GM21737 (cell line): ENCODE data around the gene KCTD2.
"Not testable (repeated sequence)": the region's sequence is repeated elsewhere in the genome, so short reads cannot be mapped to it uniquely, and the experiment has no call there.

Experiments used
- ATAC-seq: cut with Tn5 transposase; IDR thresholded peaks from one replicate; pipeline ENCODE4 v1.9.1; 2021; ENCODE audit warnings: mild to moderate bottlenecking, moderate library complexity; ENCODE audit not compliant: unreplicated experiment

Gene KCTD2

DNA sequence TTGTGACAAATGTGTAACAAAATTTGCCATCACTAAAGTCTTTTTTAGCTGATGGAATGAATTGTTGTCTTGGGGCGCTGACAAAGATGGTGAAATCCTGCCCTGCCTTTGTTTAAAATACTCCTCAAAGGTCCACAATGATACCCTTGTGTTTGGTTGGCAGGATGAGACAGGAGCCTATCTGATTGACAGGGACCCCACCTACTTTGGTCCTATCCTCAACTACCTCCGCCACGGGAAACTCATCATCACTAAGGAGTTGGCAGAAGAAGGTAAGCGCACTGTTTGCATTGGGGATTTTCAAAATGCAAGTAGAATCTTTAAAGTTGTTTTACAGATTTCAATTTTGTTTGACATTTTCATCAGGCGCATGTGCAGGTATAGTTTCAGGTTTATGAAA lies 2.0 kb downstream of the KCTD2 start:
- no peak for ATAC-seq

DNA sequence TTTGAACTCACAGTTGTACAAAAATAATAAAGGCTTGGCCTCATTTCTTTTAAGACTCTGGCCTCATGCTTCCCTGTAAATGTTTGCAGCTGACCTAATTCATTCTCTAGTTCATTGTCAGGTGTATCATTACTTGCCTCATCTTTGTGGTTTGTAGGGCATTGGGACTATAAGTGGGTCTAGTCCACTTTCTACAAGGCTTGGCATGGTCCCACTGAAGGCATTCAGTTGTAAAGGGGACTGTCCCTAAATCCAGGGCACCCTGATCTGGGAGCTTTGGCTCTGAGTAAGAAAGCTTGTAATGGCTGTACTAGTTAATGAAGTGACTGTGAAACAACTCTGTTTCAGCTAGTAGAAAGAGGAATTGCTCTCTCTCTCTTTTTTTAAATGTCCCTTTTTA lies 2.7 kb downstream of the KCTD2 start:
- ATAC-seq, result no peak

GRCh38 chr17:75051941-75052340 lies 4.9 kb downstream of the KCTD2 start:
- ATAC-seq, result no peak

- no peak for ATAC-seq
These were observed 12.6 kb downstream of the KCTD2 start for GRCh38 chr17:75059369-75060345.

- no peak for ATAC-seq
These were observed 13.5 kb downstream of the KCTD2 start for GRCh38 chr17:75060434-75061054.

- no peak for ATAC-seq
These were observed 14.0 kb downstream of the KCTD2 start for GRCh38 chr17:75061055-75061438.

DNA sequence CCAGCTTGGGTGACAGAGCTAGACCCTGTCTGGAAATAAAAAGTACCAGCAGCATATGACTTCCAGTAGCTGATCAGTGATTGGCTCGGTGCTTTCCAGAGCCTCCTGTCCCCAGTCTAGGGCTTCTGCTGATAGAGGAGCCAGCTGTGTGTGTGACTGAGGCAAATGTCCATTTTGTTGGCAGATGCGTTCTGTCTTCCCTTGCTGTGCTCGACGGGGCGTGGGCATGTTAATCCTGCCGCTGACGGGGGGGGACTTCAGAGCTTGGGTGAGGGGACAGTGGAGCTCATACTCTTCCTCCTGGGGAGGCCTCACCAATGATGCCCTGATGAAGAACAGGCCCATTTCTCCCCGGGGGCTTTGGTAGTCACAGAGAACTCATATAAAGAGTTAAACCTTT lies 14.6 kb downstream of the KCTD2 start:
- ATAC-seq, result no peak

GRCh38 chr17:75063201-75063600 lies 16.2 kb downstream of the KCTD2 start:
- ATAC-seq, result no peak

GRCh38 chr17:75063626-75064025 lies 16.6 kb downstream of the KCTD2 start:
- ATAC-seq, result no peak

GRCh38 chr17:75064040-75064439 lies 17.0 kb downstream of the KCTD2 start:
- ATAC-seq, result no peak

DNA sequence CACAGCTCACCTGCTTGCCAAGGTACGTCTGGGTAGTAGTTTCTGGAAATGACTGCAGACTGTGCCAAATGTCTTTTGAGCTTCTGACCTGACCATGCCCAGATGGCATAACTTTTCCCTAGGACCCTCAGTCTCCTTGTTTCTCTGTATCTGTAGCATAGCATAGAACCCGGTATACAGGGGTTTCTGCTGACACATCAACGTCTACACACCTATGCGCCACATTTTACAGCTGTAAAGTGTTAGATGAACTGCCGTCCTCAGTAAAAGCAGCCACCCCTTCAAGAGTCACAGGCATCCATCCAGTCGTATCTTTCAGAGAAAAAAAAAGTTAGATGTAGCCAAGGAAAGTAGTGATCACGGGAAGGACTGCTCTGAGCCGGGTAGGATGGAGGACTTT lies 17.4 kb downstream of the KCTD2 start:
- no peak for ATAC-seq

DNA sequence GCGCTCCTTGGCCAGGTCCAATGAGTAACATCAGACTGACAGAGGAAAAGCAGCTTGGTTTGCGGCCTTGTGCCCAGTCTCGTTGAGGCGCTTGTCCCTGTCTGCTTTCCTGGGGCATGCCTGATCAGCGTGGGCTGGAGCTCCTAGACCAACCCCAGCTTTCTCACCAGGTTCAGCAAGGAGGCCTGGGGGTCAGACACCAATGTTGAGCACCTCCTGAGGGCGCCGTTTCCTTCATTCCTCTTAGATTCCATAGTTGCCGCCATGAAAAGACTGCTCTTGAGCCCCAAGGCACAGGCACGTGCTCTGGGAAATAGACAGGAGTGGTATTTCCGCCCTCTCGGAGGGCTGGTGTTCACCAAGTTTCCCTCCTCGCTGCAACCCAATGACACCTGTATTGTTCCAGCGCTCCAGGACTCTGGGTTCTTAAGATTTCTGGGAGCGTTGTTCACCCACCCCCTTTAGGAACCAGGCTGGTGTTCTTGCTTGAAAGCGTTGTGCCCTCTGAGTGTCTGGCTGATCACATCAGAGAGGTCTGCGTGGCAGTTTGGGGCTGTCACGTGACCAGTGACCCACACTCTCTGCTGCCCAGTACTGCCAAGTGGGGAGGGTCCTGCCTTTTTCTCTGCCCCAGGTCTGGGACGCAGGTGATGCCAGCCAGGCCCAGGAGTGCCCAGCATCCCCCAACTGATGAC lies 18.0 kb downstream of the KCTD2 start:
- ATAC-seq, result no peak

- no peak for ATAC-seq
These were observed 18.6 kb downstream of the KCTD2 start for GRCh38 chr17:75065562-75066151.

DNA sequence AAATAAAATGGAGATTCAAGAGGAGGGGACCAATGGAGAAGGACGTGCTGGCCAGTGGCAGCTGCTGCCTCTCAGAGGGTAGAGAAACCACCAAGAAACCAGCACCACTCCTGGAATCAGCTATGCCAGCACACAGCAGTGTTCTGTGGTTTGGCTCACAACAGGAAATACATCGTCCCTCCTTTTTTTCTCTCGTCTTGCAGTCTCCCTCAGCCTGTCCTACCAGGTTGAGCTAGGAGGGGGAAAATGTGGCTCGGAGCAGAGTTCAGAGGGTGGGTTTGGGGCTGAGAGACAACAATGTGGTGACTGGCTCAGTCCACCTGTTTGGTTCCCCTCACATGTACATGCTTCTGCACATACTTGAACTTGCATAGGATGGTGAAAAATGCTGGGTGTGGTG lies 20.8 kb downstream of the KCTD2 start:
- ATAC-seq, result no peak

- no peak for ATAC-seq
These were observed 21.7 kb downstream of the KCTD2 start for GRCh38 chr17:75068750-75069149.

- ATAC-seq, result no peak
These were observed 22.8 kb downstream of the KCTD2 start for GRCh38 chr17:75069783-75070182.

DNA sequence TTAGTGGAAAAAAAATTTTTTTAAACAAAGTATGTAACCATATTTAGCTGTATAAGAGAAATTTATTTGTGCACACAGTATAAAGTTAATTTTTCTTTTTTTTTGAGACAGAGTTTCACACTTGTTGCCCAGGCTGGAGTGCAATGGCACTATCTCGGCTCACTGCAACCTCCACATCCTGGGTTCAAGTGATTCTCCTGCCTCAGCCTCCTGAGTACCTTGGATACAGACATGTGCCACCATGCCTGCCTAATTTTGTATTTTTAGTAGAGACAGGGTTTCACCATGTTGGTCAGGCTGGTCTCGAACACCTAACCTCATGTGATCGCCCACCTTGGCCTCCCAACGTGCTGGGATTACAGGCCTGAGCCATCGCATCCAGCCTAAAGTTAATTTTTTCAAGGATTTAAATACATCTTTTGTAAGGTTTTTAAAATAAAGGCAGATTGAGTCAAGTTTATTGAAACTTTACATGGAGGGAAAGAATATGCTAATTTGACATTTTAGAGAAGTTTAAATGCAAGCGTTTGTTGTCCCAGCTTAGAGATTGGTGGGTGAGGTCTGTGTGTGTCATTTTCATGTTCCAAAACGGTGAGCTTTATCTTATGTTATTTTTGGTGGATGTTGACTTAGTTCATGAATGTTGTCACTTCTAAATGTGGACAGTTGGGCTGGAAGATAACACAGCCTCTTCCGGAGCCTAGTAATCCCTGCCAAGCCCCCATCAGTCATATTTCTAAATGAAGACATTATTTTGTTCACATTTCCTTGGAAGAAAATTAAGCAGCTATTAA lies 24.6 kb downstream of the KCTD2 start:
- ATAC-seq, result not testable (repeated sequence)

DNA sequence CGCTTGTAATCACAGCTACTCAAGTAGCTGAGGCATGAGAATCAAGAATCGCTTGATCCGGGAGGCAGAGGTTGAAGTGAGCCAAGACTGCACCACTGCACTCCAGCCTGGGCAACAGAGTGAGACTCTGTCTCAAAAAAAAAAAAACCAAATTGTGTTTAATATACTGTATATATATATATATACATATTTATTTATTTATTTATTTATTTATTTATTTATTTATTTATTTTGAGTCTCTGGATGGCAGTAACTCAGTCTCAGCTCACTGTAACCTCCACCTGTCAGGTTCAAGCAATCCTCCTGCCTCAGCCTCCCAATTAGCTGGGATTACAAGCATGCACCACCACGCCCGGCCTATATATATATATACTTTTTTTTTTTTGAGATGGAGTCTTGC lies 25.9 kb downstream of the KCTD2 start:
- ATAC-seq, result not testable (repeated sequence)

DNA sequence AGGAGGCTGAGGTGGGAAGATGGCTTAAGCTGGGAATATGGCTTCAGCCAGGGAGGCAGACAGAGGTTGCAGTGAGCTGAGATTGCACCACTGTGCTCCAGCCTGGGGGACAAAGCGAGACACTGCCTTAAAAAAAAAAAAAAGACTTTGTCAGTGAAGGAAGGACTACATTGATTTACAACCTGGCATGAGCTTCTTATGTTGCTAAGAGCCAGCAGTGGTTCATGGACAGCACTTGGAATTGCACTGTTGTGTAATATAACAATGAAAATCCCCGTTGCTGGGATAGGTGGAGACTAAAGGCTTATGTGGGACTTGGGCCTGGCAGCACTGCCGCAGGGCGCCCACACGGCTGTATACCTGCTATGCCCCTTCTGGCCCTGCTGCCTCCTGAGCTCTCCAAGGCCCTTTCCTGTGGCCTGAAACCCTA lies 26.6 kb downstream of the KCTD2 start:
- ATAC-seq, result no peak

GRCh38 chr17:75074532-75074931 lies 27.5 kb downstream of the KCTD2 start:
- ATAC-seq, result no peak
